Superior temporal gyrus (tissue), 1 donor: Measurements from ENCODE around the gene SLC9A8.
"Not testable (repeated sequence)": the region's sequence is repeated elsewhere in the genome, so short reads cannot be mapped to it uniquely, and the experiment has no call there.

Experiments
- DNase-seq: peaks from one replicate; pipeline ENCODE4 v3.0.0-alpha.2; 2016; ENCODE audit errors: extremely low spot score

Gene SLC9A8

GRCh38 chr20:49851231-49851705, 38.6 kb downstream of the SLC9A8 start:
- peak; percentile 80 for DNase-seq

GRCh38 chr20:49851991-49852390, 39.4 kb downstream of the SLC9A8 start:
- DNase-seq: peak; percentile 56

GRCh38 chr20:49852522-49853080, 40.0 kb downstream of the SLC9A8 start:
- no peak for DNase-seq

- no peak for DNase-seq
Measured at GRCh38 chr20:49853640-49854039, 41.0 kb downstream of the SLC9A8 start.

- no peak for DNase-seq
Measured at GRCh38 chr20:49854190-49854875, 41.7 kb downstream of the SLC9A8 start.

GRCh38 chr20:49856904-49857303, 44.3 kb downstream of the SLC9A8 start:
- no peak for DNase-seq

- no peak for DNase-seq
Measured at GRCh38 chr20:49858076-49858585, 45.5 kb downstream of the SLC9A8 start.

GRCh38 chr20:49859011-49859410, 46.4 kb downstream of the SLC9A8 start:
- no peak for DNase-seq

GRCh38 chr20:49859807-49860206, 47.2 kb downstream of the SLC9A8 start:
- no peak for DNase-seq

GRCh38 chr20:49861232-49861631, 48.6 kb downstream of the SLC9A8 start:
- not testable (repeated sequence) for DNase-seq

GRCh38 chr20:49862607-49863200, 50.1 kb downstream of the SLC9A8 start:
- no peak for DNase-seq

GRCh38 chr20:49863666-49864065, 51.0 kb downstream of the SLC9A8 start:
- DNase-seq: no peak

GRCh38 chr20:49865559-49865958, 52.9 kb downstream of the SLC9A8 start:
- no peak for DNase-seq

- no peak for DNase-seq
Measured at GRCh38 chr20:49866051-49866450, 53.4 kb downstream of the SLC9A8 start.

- DNase-seq: peak; percentile 15
Measured at GRCh38 chr20:49867453-49868215, 55.0 kb downstream of the SLC9A8 start.

- no peak for DNase-seq
Measured at GRCh38 chr20:49868538-49868937, 55.9 kb downstream of the SLC9A8 start.

- DNase-seq: no peak
Measured at GRCh38 chr20:49868964-49869363, 56.3 kb downstream of the SLC9A8 start.

- no peak for DNase-seq
Measured at GRCh38 chr20:49870261-49870660, 57.6 kb downstream of the SLC9A8 start.

- DNase-seq: no peak
Measured at GRCh38 chr20:49871391-49871948, 58.8 kb downstream of the SLC9A8 start.

GRCh38 chr20:49872056-49872455, 59.4 kb downstream of the SLC9A8 start:
- DNase-seq: no peak

GRCh38 chr20:49874696-49875095, 62.1 kb downstream of the SLC9A8 start:
- DNase-seq: no peak

GRCh38 chr20:49877386-49877921, 64.8 kb downstream of the SLC9A8 start:
- no peak for DNase-seq
